Stimulated activated CD4-positive, alpha-beta T cell treated with anti-CD3 and anti-CD28 coated beads, Interleukin-1b, Interleukin-23, amount 100 ng/mL, for 4 hours (primary cell): ENCODE measurements around the gene CSH1.
"Not testable (repeated sequence)": the region's sequence is repeated elsewhere in the genome, so short reads cannot be mapped to it uniquely, and the experiment has no call there.

Experiments
- DNase-seq, 2 donors: peaks; one replicate each; pipeline ENCODE4 v3.0.0-alpha.2; 2020; ENCODE audit warnings: low read depth in 2 of 2

CSH1 gene

DNA sequence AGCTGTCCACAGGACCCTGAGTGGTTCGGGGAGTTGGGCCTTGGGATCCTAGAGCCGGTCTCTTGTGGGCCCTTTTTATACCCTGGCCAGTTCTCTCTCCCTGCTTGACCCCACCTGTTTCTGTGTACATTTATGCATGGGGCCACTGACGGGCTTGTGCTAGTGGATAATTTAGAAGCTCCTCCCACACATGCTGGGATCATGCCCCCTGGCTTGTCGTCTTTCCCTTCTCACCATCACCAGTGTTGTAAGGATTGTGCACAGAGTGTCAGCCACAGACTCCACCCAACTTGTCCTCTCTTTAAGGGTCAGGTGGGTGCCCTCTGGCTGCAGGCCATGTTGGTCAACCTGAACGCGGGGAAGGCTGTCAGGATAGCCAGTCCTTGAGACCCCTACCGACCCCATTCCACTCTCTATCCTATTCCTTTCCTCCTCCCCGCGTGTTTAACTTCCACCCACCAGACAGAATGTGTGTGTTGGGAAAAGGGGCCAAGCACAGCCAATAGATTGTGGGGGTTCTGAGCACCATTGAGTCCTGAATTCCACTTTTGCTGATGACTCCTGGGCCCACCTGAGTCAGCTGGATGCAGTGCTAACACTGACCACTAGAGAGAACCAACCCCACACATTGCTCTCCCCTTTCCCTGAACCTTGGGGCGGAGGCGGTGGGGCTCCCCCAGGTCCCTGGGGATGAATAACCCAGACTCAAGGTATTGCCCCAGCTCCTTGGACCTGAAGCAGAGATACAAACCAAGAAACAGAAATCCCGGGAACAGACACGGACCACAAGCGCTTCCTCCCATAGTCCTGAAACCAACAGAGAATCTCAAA, at the start of gene CSH1:
Gene CSH1 (minus strand): TSS at position 51 of the 831 bp plus-strand sequence. CDS start 63 bp downstream, outside the sequence.
- DNase-seq = not testable (repeated sequence)

DNA sequence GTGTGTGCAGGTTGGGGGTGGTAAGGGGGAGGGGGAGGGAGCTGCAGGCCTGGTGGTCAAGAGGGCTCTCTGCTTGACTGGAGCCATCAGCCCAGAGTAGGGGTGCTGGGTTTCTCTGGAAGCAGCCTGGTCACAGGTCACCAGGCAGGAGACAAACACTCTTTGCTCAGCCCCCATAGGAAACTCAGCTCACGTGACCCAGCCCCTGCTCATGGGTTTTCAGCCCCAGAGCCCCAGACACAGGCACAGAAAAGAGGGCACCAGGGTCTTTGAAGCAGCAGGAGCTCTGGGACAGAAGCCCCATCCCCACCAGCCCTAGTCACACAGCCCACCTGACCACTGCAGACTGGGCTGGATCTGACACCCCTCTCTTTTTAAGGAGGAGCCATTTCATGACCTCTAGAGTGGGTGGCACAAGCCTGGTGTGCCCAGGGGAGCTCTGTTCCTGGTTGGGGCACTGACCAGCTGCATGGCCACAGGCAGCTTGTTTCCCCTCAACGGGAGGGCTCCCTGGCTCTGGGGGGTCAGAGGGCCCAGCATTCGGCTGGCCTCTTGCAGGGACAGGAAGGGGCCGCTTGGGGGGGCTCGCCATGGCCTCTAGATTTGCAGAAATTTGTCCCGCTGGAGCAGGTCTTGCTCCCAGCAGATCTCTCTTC, 49.5 kb upstream of the CSH1 start:
- no peak for DNase-seq

DNA sequence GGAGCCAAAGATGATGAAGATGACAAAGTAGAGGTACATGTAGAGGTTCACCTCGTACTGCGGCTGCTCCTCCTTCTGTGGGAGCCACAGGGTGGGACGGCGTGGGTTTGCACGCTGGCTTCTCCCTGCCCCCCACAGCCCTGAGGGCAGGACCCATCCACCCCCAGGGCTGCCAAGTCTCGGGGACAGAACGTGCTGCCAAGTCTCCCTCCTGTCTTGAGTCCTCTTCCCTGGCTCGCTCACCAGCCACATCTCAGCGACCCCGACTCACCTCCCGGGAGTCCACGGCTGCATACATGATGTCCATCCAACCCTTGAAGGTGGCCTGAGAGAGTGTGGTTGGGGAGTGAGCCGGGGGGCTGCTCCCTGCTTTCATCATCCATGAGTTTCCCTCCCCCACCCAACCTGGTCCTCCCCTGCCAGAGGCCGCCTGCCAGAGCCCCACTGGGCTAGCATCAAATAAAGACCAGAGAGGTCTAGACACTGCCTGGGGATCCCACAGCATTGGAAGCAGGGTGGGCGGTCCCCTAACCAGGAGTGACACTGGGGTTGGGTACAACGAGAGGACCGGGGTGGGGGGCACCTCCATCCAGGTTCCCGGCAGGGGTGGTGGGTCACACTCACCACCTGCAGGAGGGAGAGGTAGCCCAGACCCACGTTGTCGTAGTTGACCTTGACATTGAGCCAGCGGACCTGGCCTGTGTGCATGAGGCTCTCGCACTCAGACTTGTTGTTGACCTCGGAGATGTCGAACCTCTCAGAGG, 48.5 kb upstream of the CSH1 start:
- DNase-seq = no peak

DNA sequence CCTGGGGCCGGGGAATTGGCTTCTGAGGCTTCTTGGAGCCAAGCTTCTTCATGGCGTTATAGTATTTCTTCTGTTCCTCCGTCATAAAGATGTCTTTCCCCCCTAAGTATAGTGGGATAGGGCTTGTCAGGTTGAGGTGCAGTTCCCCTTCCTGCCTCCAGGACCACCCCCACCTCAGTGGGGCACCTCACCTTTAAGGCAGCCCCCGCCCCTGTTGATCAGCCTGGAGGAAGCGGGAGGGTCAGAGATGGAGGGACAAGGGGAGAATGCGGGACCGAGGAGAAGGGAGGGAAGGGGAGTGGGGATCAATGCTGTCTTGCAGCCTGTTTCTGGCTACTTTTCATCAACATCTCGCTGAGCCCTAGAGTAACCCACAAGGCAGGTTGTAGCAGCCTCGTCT, 47.4 kb upstream of the CSH1 start:
- DNase-seq = no peak

GRCh38 chr17:63942309-63942985, 46.1 kb upstream of the CSH1 start:
- DNase-seq = no peak

- no peak for DNase-seq
Observed at GRCh38 chr17:63941751-63942150, 45.4 kb upstream of the CSH1 start.

GRCh38 chr17:63941162-63941561, 44.8 kb upstream of the CSH1 start:
- DNase-seq = no peak

DNA sequence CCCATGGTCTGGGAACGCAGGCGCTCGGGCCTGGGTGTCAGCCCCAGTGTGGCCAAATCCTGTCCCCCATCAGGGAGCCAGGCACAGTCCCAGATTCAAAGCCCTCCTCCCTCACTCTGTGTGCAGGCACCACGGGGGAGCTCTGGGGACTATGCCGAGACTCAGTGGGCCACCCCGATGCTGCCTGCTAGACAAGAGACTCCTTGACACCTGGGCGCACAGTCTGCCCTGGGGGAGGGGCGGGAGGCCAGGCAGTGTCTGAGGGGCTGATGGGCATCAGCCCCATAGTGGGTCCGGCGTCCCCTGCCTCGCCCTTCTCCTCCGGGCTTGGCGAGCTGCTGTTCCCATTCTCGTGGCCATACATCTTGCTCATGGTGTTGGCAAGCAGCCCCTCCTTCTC, 44.2 kb upstream of the CSH1 start:
- DNase-seq = no peak

DNA sequence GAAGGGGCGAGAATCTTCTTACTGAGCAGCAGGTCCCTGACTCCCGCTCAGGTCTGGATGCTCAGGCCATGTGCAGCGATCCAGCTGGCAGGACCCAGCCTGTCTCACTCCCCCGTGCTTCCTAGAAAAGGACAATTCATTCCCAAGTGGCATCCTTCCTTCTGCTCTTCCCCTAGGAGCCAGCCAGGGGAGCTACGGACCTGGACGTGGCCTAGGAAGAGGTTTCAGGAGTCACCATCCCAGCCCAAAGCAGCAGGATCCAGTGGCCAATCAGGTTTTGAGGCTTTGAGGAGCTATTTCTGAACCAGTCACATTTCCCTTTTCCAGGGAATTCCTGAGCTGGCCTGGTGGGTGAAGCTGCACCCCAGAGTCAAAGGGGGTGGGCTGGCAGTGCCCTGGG, 43.5 kb upstream of the CSH1 start:
- DNase-seq = no peak

- DNase-seq = no peak
Observed at GRCh38 chr17:63939401-63939800, 43.0 kb upstream of the CSH1 start.

- DNase-seq = no peak
Observed at GRCh38 chr17:63937920-63938319, 41.5 kb upstream of the CSH1 start.

DNA sequence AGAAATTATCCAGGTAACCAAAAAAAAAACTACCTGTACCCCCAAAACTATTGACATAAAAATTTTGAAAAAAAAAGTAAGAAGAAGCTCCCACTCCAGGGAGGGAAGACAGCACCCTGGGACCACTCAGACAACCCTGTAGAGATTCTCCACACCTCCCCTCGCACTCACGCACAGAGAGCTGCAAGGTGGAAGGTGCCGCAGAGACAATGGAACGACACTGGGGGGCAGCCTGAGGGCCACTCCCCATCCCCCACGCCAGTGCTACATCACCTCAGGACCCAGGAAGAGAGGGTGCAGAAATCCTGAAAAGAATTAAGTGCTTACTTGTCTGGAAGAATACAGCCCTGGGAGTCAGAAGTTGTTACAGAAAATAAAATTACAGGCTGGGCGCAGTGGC, 40.9 kb upstream of the CSH1 start:
- no peak for DNase-seq

- no peak for DNase-seq
Observed at GRCh38 chr17:63934183-63935112, 38.1 kb upstream of the CSH1 start.

DNA sequence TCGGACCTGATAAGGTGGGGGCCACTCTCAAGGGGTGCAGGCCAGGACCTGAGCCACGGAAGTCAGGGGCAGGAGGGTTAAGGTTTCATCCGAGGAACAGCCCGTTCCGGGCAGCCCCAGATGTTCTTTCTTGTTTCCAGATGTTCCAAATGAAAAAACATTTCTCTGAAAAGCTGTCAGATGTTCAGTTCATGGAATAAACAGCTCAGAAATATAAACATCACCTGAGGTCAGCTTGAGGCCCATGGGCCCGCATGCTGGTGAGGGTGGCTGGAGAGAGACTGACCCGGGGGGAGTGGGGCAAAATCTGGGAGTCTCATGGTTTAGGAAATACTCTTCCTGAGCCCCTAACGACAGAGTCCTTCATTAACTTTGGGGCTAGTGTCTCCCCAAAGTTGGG, 37.2 kb upstream of the CSH1 start:
- DNase-seq = no peak

GRCh38 chr17:63932721-63933120, 36.3 kb upstream of the CSH1 start:
- DNase-seq = no peak

GRCh38 chr17:63931981-63932561, 35.7 kb upstream of the CSH1 start, which contains the start of gene CD79B:
Gene CD79B (minus strand): TSS chr17:63932331. CDS start chr17:63932261, 70 bp downstream.
- DNase-seq = no peak

DNA sequence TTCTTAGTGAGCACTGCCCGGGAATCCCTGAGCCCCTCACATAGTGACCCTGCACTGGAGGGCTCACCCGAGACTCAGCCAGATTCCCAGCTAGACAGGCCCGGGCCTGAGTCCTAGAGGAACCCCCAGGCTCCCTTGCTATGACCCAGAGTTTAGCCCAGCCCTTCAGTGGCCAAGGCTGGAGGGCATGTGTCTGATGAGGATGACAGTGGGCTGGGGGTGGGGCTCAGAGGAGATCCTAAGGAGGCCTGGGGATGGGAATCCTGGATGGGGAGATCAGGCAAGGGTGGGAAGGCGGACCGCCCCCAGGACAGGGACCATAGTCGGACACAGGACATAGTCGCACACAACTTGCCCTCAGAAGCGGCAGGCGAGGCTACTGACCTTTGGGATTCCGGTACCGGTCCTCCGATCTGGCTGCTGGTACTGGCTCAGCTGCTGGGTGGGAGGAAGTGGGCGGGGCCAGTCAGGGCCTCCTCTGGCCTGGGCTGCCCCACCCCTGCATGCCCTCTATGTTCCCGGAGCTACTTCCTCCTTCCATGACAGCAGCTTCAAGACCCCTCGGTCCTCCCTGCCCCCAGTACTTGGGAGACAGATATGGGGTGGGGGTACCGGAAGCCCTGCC, 34.7 kb upstream of the CSH1 start:
- peak; percentile 44 to 52 for DNase-seq

GRCh38 chr17:63929860-63930766, 33.7 kb upstream of the CSH1 start:
- no peak for DNase-seq
